Mammary epithelial cell (primary cell): ENCODE data around the gene IFT25.

Source experiments
- CTCF ChIP-seq, 2 donors: IDR thresholded peaks in 1 of 2; conservative IDR thresholded peaks in 1 of 2; 2 replicates each; pipeline ENCODE4 v1.5.1; 2011 to 2012; ENCODE audit warnings: inconsistent platforms in 2 of 2, low read length in 2 of 2, mild to moderate bottlenecking in 2 of 2, control low read depth in 1 of 2, low read depth in 1 of 2; ENCODE audit not compliant: insufficient read depth in 1 of 2; ENCODE audit errors: extremely low read depth in 1 of 2
- EZH2 ChIP-seq: IDR thresholded peaks from 2 replicates; pipeline ENCODE4 v1.6.1; 2012; ENCODE audit warnings: low read length, inconsistent platforms, borderline replicate concordance

- TF ChIP-seq CTCF (conservative IDR thresholded peaks at IDR 0.05 in 1 of 2, IDR thresholded peaks at IDR 0.05 in 1 of 2; ENCODE audit: extremely low read depth in 1 of 2, insufficient read depth in 1 of 2, low read depth in 1 of 2, low read length in 2 of 2) = no peak
- no peak for TF ChIP-seq EZH2
Measured at GRCh38 chr1:53954128-53954527, 8.6 kb upstream of the IFT25 start.
